ENCODE measurements around the gene TCL1B. TPM values are rescaled to one million over a fixed set of nuclear protein-coding genes. Genes with fewer than 3 reads are reported as not detected.

The TCL1B gene
- total and polyA plus RNA-seq, 2 of the 13 experiments (the other 11 are each of a cell fraction or from before 2014, with no cell fraction given), result not detected

DNA sequence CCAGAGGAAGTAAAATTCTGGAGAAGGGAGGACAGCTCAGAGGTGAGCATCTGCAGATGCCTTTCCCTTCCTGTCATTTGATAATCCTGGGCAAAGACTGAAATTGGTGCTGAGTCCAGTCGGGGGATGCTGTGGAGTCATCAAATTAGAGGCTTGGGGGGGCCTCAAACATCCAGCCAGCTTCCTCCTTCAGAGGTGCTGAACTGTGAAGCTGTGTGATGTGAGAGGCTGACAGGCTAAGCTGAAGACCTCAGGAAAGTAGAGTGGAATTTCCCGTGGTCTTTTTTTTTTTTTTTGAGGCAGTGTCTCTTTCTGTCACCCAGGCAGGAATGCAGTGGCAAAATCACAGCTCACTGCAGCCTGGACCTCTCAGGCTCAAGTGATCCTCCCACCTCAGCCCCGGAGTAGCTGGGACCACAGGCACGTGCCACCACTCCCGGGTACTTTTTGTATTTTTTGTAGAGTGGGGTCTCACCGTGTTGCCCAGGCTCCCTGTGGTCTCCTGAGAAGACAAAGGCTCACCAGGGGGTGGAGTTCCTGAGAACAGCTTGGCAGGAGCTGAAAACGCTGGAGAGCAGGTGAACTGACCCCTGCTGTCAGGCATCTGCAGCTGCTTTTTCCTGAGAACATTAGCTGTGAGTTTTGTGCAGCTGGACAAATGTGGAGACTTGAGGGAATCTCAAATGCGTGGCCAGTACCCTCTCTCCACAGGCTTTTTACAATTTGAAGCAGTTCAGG lies 6.1 kb upstream of the TCL1B start (continued):
- TF ChIP-seq ZFAT (CRISPR knock-in tag; conservative IDR thresholded peaks at IDR 0.05) (no peak), ZNF180 (CRISPR knock-in tag; IDR thresholded peaks at IDR 0.05; ENCODE audit: borderline replicate concordance, low read depth) (no peak), HOXA7 (CRISPR knock-in tag; IDR thresholded peaks at IDR 0.05) (no peak), FOXK2 (IDR thresholded peaks at IDR 0.05) (no peak), YEATS4 (CRISPR knock-in tag; IDR thresholded peaks at IDR 0.05; ENCODE audit: borderline replicate concordance) (no peak), ZFP82 (CRISPR knock-in tag; IDR thresholded peaks at IDR 0.05; ENCODE audit: borderline replicate concordance) (no peak), STAG1 (CRISPR knock-in tag; IDR thresholded peaks at IDR 0.05) (peak; percentile 39; the same call in 1 of the 2 replicates), ZNF121 (CRISPR knock-in tag; IDR thresholded peaks at IDR 0.05) (peak; percentile 37; the same call in 1 of the 2 replicates), CCDC6 (CRISPR knock-in tag; IDR thresholded peaks at IDR 0.05) (no peak)
- TF ChIP-seq, protein P1, sequence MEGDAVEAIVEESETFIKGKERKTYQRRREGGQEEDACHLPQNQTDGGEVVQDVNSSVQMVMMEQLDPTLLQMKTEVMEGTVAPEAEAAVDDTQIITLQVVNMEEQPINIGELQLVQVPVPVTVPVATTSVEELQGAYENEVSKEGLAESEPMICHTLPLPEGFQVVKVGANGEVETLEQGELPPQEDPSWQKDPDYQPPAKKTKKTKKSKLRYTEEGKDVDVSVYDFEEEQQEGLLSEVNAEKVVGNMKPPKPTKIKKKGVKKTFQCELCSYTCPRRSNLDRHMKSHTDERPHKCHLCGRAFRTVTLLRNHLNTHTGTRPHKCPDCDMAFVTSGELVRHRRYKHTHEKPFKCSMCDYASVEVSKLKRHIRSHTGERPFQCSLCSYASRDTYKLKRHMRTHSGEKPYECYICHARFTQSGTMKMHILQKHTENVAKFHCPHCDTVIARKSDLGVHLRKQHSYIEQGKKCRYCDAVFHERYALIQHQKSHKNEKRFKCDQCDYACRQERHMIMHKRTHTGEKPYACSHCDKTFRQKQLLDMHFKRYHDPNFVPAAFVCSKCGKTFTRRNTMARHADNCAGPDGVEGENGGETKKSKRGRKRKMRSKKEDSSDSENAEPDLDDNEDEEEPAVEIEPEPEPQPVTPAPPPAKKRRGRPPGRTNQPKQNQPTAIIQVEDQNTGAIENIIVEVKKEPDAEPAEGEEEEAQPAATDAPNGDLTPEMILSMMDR (CRISPR knock-in tag; IDR thresholded peaks at IDR 0.05), result peak; percentile 55
- TF ChIP-seq, protein P2, sequence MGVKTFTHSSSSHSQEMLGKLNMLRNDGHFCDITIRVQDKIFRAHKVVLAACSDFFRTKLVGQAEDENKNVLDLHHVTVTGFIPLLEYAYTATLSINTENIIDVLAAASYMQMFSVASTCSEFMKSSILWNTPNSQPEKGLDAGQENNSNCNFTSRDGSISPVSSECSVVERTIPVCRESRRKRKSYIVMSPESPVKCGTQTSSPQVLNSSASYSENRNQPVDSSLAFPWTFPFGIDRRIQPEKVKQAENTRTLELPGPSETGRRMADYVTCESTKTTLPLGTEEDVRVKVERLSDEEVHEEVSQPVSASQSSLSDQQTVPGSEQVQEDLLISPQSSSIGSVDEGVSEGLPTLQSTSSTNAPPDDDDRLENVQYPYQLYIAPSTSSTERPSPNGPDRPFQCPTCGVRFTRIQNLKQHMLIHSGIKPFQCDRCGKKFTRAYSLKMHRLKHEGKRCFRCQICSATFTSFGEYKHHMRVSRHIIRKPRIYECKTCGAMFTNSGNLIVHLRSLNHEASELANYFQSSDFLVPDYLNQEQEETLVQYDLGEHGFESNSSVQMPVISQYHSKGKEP (CRISPR knock-in tag; IDR thresholded peaks at IDR 0.05), result no peak
- TF ChIP-seq, protein P3, sequence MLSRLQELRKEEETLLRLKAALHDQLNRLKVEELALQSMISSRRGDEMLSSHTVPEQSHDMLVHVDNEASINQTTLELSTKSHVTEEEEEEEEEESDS (CRISPR knock-in tag; IDR thresholded peaks at IDR 0.05; ENCODE audit: borderline replicate concordance), result no peak
- TF ChIP-seq, protein P4, sequence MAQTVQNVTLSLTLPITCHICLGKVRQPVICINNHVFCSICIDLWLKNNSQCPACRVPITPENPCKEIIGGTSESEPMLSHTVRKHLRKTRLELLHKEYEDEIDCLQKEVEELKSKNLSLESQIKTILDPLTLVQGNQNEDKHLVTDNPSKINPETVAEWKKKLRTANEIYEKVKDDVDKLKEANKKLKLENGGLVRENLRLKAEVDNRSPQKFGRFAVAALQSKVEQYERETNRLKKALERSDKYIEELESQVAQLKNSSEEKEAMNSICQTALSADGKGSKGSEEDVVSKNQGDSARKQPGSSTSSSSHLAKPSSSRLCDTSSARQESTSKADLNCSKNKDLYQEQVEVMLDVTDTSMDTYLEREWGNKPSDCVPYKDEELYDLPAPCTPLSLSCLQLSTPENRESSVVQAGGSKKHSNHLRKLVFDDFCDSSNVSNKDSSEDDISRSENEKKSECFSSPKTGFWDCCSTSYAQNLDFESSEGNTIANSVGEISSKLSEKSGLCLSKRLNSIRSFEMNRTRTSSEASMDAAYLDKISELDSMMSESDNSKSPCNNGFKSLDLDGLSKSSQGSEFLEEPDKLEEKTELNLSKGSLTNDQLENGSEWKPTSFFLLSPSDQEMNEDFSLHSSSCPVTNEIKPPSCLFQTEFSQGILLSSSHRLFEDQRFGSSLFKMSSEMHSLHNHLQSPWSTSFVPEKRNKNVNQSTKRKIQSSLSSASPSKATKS (CRISPR knock-in tag; IDR thresholded peaks at IDR 0.05), result no peak
- TF ChIP-seq, protein P5, sequence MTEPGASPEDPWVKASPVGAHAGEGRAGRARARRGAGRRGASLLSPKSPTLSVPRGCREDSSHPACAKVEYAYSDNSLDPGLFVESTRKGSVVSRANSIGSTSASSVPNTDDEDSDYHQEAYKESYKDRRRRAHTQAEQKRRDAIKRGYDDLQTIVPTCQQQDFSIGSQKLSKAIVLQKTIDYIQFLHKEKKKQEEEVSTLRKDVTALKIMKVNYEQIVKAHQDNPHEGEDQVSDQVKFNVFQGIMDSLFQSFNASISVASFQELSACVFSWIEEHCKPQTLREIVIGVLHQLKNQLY (CRISPR knock-in tag; IDR thresholded peaks at IDR 0.05), result no peak
